NCI-H526 treated with DMSO at 0.1 percent for 48 hours (cell line): ENCODE data around the gene NMT1.
"Not testable (repeated sequence)": the region's sequence is repeated elsewhere in the genome, so short reads cannot be mapped to it uniquely, and the experiment has no call there.

ENCODE experiments used
- DNase-seq: peaks from one replicate; lab custom pipeline; 2025; lab: John Stamatoyannopoulos, UW

The NMT1 gene

DNA sequence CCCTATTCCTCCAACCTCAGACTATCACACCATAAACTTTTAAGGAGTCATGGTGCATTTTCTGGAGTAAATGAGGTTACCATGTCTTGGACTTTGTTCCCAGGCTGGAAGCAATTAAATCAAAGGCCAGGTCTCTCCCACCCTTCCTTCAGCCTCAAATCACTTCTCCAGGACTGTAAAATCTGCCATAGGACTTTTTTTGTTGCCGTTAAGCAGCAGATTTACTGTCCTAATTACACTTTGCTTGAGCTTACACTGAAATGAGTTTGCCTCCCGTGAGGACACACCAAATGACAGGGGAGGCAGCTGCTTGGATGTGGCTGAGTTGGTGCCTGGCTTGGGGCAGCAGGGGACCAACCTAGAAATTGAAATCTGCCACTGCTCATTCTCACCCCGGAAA lies 24.4 kb upstream of the NMT1 start:
- DNase-seq: no peak

GRCh38 chr17:45038728-45039634 lies 22.1 kb upstream of the NMT1 start:
- no peak for DNase-seq

DNA sequence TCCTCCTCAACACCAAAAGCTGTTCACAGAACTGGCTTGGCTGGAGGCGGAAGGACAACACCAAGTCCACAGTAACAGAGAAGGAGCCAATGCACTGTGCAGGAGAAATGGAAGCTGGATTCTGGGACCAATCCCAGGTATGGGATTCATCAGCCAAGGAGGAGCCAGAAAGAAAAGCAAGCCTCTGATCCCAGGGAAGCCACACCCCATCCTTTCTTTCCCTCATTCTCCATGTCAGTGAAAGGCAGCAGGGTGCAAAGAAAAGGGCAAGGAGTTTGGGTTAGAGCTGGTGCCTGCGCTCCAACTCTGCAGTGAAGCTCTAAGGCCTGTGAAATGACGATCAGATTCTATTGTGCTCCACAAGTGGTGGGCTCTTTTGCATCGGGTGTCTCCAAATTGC lies 20.7 kb upstream of the NMT1 start:
- no peak for DNase-seq

DNA sequence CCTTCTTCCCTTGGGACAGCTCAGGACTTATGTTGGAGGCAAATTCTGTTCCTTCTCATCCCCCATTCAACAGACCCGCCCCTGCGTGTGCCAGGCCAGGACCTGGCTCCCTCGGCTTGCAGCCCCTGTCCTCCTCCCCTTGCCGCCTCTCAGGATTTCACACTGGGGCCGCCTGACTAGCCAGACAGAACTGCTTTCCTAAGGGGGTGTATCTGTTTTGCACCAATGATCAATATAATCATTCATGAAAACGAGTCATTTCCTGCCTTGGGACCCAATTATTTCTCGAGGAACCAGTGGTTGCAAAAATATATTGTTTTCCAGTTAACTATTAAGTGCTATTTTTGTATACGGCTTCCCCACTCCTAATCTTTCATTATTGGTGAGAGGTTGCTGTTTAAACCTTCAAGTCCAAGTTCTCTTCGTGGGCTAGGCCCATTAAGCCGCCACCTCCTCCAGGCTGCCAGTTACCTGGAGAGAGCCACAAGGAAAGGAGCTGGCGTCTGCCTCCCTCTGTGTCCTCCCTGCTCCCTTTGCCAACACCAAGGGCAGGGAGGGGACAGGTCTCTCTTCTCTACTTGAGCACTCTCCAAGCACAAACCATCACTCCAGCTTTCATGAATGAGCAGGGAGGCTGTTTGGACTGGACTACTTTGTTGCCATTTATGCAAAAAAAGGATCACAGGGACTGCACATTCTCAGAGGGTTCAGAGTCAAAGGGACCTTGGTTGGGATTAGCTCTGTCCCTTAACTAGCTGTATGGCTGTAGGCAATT lies 18.6 kb upstream of the NMT1 start:
- DNase-seq: no peak

DNA sequence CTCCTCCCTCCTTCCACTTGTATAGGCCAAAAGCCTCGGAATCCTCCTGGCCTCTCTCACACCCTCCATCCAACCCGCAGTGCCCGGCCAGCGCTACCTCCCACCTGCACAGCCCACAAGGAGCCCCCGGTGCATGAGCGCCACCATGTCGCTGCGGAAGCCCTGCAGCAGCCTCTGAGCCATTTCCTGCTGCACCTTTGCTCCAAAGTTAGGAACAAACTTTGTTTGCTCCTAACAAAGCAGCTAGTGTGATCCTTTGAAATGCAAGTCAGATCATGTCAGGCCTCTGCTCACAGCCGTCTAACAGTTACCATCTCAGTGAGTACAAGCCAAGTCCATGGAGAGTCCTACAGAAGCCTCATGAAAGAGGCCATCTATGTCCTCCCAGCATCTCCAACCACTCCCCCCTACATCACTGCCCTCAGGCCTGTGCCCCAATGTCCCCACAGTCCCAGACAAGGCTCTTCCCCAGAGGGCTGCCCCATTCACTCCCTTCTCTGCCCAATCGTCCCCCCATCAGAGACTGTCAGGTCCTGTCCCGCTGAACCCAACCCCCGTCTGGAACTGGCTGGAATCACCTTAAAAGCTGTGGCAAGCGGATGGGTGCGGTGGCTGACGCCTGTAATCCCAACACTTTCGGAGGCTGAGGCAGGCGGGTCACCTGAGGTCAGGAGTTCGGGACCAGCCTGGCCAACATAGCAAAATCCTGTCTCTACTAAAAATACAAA lies 17.1 kb upstream of the NMT1 start:
- DNase-seq: no peak

DNA sequence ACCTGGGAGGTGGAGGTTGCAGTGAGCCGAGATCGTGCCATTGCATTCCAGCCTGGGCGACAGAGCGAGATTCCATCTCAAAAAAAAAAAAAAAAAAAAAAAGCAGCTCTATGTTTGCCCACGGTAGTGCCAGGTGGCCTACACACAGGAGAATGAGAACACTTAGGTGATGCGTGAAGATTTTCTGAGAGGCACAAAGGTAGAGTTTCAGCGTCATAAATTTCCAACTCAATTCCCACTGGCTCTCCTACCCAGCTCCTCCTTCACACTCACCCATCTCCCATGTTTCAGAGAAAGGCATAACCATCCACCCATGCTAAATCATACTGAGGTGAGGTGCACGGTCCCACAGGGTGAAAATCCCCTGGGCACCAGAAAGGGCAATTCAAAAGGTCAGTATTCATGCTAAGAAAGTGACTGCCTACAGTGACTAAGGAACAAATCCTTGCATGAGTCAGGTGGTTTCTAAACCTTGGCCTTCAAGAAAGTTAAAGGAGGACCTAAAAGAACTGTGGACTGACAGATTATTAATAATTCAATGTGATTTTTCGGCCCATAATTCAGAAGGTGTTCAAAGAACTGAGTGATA lies 14.5 kb upstream of the NMT1 start:
- DNase-seq: no peak

DNA sequence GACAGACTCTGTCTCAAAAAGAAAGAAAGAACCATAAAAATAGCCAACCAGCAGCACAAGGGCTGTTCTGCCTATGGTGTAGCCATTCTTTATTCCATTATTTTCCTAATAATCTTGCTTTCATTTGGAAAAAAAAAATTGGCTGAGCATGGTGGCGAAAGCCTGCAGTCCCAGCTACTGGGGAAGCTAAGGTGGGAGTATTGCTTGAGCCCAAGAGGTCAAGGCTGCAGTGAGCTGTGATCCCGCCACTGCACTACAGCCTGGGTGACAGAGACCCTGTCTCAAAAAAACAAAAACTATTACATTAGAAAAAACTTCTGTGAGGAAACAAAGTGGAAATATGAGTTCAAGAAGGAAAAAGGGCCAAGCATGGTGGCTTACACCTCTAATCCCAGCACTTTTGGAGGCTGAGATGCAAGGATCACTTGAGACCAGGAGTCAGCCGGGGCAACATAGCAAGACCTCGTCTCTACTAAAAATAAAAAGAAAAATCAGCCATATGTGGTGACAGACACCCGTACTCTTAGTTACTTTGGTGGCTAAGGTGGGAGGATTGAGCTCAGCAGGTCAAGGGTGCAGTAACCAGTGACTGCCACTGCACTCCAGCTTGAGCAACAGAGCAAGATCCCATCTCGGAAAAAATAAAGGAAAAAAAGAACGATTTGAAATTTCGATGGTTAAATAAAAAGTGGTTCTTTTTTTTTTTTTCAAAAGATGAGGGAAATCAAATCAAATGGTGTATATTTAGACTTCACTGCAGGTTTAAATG lies 12.1 kb upstream of the NMT1 start:
- no peak for DNase-seq

GRCh38 chr17:45050481-45051059 lies 10.5 kb upstream of the NMT1 start:
- DNase-seq: peak; percentile 51

GRCh38 chr17:45051060-45051719 lies 9.9 kb upstream of the NMT1 start, which contains the start of gene DCAKD:
Gene DCAKD, minus strand, starts transcription at chr17:45051632. Its CDS starts 16,747 bp downstream, at chr17:45034885.
- peak; percentile 93 for DNase-seq

DNA sequence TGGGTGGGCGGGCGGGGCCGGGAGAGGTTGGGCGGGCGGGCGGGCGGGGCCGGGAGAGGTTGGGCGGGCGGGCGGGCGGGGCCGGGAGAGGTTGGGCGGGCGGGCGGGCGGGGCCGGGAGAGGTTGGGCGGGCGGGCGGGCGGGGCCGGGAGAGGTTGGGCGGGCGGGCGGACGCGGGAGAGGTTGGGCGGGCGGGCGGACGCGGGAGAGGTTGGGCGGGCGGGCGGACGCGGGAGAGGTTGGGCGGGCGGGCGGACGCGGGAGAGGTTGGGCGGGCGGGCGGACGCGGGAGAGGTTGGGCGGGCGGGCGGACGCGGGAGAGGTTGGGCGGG lies 9.4 kb upstream of the NMT1 start:
- not testable (repeated sequence) for DNase-seq

- DNase-seq: peak; percentile 53
Observed at GRCh38 chr17:45052052-45052772, 8.9 kb upstream of the NMT1 start.

- DNase-seq: no peak
Observed at GRCh38 chr17:45060382-45060796, 728 bp upstream of the NMT1 start.

GRCh38 chr17:45061606-45062205 lies 589 bp downstream of the NMT1 start:
- no peak for DNase-seq

- no peak for DNase-seq
Observed at GRCh38 chr17:45063198-45063597, 2.1 kb downstream of the NMT1 start.

GRCh38 chr17:45067637-45068036 lies 6.5 kb downstream of the NMT1 start:
- DNase-seq: no peak

DNA sequence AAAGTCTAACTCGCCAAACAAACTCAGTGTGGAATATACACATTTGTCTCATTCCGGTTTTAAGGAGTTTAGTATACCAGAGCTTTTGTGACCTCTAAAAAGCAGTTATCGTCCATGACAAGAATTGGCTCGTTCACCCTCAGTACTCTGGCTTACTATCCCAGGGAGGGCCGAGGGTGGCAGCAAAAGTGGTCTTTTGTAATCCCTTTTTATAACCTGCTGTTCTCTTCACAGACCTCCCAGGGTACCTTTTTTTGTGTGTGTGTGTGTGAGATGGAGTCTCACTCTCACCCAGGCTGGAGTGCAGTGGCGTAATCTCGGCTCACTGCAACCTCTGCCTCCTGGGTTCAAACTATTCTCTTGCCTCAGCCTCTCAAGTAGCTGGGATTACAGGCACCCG lies 8.9 kb downstream of the NMT1 start:
- no peak for DNase-seq

GRCh38 chr17:45070809-45071208 lies 9.7 kb downstream of the NMT1 start:
- DNase-seq: no peak

GRCh38 chr17:45073414-45074070 lies 12.4 kb downstream of the NMT1 start:
- no peak for DNase-seq

GRCh38 chr17:45077643-45078042 lies 16.5 kb downstream of the NMT1 start:
- no peak for DNase-seq
